GM21447 (cell line): Measurements from ENCODE around the gene SUSD5.
"Not testable (repeated sequence)": the region's sequence is repeated elsewhere in the genome, so short reads cannot be mapped to it uniquely, and the experiment has no call there.

Source experiments
- ATAC-seq: cut with Tn5 transposase; IDR thresholded peaks from one replicate; pipeline ENCODE4 v1.9.1; 2021; ENCODE audit not compliant: unreplicated experiment

Gene SUSD5

GRCh38 chr3:33117461-33117860, 101.1 kb downstream of the SUSD5 start:
- no peak for ATAC-seq

GRCh38 chr3:33115024-33115768, 103.4 kb downstream of the SUSD5 start:
- no peak for ATAC-seq

- peak; percentile 3 for ATAC-seq
These were observed 104.0 kb downstream of the SUSD5 start for GRCh38 chr3:33114622-33115023.

- peak; percentile 81 for ATAC-seq
These were observed 104.6 kb downstream of the SUSD5 start, which contains the start of gene CRTAP for GRCh38 chr3:33113772-33114621. Gene CRTAP (plus strand): TSS chr3:33114014. CDS start chr3:33114078, 64 bp downstream.

- peak; percentile 30 for ATAC-seq
These were observed 107.0 kb downstream of the SUSD5 start for GRCh38 chr3:33111581-33111980.

- ATAC-seq: not testable (repeated sequence)
These were observed 111.8 kb downstream of the SUSD5 start for GRCh38 chr3:33106854-33107253.

GRCh38 chr3:33105341-33105948, 113.2 kb downstream of the SUSD5 start:
- no peak for ATAC-seq

- ATAC-seq: no peak
These were observed 113.8 kb downstream of the SUSD5 start for GRCh38 chr3:33104803-33105202.

GRCh38 chr3:33103480-33103879, 115.1 kb downstream of the SUSD5 start:
- ATAC-seq: no peak

GRCh38 chr3:33103034-33103433, 115.6 kb downstream of the SUSD5 start:
- no peak for ATAC-seq

- ATAC-seq: no peak
These were observed 118.4 kb downstream of the SUSD5 start for GRCh38 chr3:33100229-33100628.
